ENCODE data around the gene WIPI1. TPM values are rescaled to one million over a fixed set of nuclear protein-coding genes. Genes with fewer than 3 reads are reported as not detected.

Gene WIPI1
- total and polyA plus RNA-seq, 2 of the 13 experiments (the other 11 are each of a cell fraction or from before 2014, with no cell fraction given), result 29.4 to 141 TPM

GRCh38 chr17:68398691-68399637, 58.3 kb downstream of the WIPI1 start (continued):
- TF ChIP-seq, protein P1, sequence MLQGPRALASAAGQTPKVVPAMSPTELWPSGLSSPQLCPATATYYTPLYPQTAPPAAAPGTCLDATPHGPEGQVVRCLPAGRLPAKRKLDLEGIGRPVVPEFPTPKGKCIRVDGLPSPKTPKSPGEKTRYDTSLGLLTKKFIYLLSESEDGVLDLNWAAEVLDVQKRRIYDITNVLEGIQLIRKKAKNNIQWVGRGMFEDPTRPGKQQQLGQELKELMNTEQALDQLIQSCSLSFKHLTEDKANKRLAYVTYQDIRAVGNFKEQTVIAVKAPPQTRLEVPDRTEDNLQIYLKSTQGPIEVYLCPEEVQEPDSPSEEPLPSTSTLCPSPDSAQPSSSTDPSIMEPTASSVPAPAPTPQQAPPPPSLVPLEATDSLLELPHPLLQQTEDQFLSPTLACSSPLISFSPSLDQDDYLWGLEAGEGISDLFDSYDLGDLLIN (CRISPR knock-in tag; IDR thresholded peaks at IDR 0.05; ENCODE audit: borderline replicate concordance), result no peak
- TF ChIP-seq, protein P2, sequence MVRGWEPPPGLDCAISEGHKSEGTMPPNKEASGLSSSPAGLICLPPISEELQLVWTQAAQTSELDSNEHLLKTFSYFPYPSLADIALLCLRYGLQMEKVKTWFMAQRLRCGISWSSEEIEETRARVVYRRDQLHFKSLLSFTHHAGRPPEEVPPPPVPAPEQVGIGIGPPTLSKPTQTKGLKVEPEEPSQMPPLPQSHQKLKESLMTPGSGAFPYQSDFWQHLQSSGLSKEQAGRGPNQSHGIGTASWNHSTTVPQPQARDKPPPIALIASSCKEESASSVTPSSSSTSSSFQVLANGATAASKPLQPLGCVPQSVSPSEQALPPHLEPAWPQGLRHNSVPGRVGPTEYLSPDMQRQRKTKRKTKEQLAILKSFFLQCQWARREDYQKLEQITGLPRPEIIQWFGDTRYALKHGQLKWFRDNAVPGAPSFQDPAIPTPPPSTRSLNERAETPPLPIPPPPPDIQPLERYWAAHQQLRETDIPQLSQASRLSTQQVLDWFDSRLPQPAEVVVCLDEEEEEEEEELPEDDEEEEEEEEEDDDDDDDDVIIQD (CRISPR knock-in tag; IDR thresholded peaks at IDR 0.05; ENCODE audit: low read depth), result 0 out of 2 replicates have a peak, but pooled peaks have one; percentile 41
- TF ChIP-seq PATZ1 (CRISPR knock-in tag; IDR thresholded peaks at IDR 0.05) (peak; percentile 82), KLF13 (CRISPR knock-in tag; IDR thresholded peaks at IDR 0.05) (0 out of 2 replicates have a peak, but pooled peaks have one; percentile 67), IRF9 (CRISPR knock-in tag; IDR thresholded peaks at IDR 0.05; ENCODE audit: borderline replicate concordance) (peak; percentile 29; the same call in 1 of the 2 replicates), HDAC2 (CRISPR knock-in tag; IDR thresholded peaks at IDR 0.05) (peak; percentile 73; the same call in 1 of the 2 replicates), ZNF543 (CRISPR knock-in tag; IDR thresholded peaks at IDR 0.05) (0 out of 2 replicates have a peak, but pooled peaks have one; percentile 51), ZNF407 (CRISPR knock-in tag; IDR thresholded peaks at IDR 0.05; ENCODE audit: not compliant biosample characterization) (peak; percentile 58), EP300 (IDR thresholded peaks at IDR 0.05; ENCODE audit: low read depth in 2 of 2, low read length in 2 of 2) (peak in 1 of 2 experiments; percentile 60; a peak in 2 of 4 replicates), EP300 (CRISPR knock-in tag; IDR thresholded peaks at IDR 0.05; ENCODE audit: borderline replicate concordance) (peak; percentile 2; the same call in 1 of the 2 replicates), HMG20A (CRISPR knock-in tag; IDR thresholded peaks at IDR 0.05; ENCODE audit: borderline replicate concordance) (peak; percentile 54; the same call in 1 of the 2 replicates)
- TF ChIP-seq, protein P3, sequence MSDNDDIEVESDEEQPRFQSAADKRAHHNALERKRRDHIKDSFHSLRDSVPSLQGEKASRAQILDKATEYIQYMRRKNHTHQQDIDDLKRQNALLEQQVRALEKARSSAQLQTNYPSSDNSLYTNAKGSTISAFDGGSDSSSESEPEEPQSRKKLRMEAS (IDR thresholded peaks at IDR 0.05), result peak; percentile 68; the same call in 1 of the 2 replicates

Data from HepG2 (cell line).